Skin of body (tissue), 2 donors: Measurements from ENCODE around the gene PLCH1. TPM values are rescaled to one million over a fixed set of nuclear protein-coding genes. Genes with fewer than 3 reads are reported as not detected.
A peak's percentile ranks its signal among the peaks of the same experiment; 100 is the strongest.

Experiments used
- DNase-seq: peaks from one replicate; lab custom pipeline; 2025; lab: John Stamatoyannopoulos, UW
- total RNA-seq: library from RNA; depleted of rRNA; stranded (reverse); fragments of >200 nt; gene quantifications from one replicate; pipeline ENCODE4 v1.2.3, GENCODE V29; 2014

The PLCH1 gene, protein sequence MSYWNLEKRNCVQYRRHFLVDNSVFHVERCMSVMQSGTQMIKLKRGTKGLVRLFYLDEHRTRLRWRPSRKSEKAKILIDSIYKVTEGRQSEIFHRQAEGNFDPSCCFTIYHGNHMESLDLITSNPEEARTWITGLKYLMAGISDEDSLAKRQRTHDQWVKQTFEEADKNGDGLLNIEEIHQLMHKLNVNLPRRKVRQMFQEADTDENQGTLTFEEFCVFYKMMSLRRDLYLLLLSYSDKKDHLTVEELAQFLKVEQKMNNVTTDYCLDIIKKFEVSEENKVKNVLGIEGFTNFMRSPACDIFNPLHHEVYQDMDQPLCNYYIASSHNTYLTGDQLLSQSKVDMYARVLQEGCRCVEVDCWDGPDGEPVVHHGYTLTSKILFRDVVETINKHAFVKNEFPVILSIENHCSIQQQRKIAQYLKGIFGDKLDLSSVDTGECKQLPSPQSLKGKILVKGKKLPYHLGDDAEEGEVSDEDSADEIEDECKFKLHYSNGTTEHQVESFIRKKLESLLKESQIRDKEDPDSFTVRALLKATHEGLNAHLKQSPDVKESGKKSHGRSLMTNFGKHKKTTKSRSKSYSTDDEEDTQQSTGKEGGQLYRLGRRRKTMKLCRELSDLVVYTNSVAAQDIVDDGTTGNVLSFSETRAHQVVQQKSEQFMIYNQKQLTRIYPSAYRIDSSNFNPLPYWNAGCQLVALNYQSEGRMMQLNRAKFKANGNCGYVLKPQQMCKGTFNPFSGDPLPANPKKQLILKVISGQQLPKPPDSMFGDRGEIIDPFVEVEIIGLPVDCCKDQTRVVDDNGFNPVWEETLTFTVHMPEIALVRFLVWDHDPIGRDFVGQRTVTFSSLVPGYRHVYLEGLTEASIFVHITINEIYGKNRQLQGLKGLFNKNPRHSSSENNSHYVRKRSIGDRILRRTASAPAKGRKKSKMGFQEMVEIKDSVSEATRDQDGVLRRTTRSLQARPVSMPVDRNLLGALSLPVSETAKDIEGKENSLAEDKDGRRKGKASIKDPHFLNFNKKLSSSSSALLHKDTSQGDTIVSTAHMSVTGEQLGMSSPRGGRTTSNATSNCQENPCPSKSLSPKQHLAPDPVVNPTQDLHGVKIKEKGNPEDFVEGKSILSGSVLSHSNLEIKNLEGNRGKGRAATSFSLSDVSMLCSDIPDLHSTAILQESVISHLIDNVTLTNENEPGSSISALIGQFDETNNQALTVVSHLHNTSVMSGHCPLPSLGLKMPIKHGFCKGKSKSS (N-terminal part only)
- 2.0 TPM for total RNA-seq

DNA sequence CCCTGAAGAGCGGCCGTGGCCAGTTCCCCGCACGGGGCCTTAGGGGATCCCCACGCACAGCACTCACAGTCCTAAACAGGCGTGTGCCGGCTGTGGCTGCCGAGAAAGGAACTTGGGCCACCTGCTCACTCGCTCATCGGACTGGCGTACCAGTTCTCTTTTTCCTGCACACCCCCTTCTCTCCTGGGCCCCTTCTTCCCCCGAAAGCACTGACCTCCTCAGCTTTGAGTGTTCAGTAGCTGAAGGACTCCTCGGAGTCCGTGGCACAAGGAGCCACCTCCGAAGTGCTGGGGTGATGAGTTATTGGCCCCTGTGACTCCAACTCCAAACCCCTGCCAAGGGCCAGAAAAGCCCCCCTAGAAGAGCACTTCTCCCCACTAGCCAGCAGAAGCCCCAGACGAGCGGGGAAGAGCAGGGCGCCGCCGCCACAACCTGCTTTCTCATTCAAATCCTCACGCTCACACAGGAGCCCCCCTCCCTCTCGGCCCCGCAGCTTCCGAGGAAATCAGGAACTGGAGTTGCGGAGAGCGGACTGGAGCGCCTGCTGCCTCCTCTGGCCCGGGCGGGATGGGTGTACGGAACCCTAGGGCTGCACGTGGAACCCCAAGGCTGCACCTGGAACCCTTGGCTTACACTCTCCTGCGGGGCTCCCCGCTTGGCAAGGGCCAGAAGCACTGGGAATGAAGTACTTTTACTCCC is at the start of gene PLCH1:
Gene PLCH1 (minus strand): TSS at position 446 of the 699 bp plus-strand sequence. CDS start 40,847 bp downstream, outside the sequence.
- DNase-seq, result peak; percentile 38

DNA sequence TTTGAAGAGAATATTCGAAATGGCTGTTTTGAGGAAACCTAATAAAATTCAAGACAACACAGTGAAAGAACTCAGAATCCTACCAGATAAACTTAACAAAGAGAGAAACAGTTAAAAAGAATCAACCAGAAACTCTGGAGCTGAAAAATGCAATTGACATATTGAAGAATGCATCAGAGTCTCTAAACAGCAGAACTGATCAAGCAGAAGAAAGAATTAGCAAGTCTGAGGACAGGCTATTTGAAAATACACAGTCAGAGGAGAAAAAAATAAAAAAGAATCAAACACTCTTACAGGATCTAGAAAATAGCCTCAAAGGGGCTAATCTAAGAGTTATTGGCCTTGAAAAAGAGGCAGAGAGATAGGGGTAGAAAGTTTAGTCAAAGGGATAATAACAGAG is 47.7 kb upstream of the PLCH1 start:
- DNase-seq, result no peak

DNA sequence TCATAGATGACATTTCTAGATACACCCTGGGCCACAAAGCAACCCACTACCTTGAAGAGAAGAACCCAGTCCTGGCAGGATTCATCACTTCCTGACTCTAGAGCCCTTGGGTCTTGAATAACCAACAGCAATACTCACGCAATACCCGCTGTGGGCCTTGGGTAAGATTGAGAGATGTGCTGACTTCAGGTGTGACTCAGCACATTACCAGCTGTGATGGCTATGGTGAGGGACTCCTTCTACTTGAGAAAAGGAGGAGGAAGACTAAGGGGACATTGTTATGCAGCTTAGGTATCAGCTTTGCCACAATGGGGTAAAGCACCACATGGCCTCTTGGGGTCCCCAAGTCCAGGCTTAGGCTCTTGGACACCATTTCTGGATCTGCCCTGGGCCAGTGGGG is 46.3 kb upstream of the PLCH1 start:
- no peak for DNase-seq

DNA sequence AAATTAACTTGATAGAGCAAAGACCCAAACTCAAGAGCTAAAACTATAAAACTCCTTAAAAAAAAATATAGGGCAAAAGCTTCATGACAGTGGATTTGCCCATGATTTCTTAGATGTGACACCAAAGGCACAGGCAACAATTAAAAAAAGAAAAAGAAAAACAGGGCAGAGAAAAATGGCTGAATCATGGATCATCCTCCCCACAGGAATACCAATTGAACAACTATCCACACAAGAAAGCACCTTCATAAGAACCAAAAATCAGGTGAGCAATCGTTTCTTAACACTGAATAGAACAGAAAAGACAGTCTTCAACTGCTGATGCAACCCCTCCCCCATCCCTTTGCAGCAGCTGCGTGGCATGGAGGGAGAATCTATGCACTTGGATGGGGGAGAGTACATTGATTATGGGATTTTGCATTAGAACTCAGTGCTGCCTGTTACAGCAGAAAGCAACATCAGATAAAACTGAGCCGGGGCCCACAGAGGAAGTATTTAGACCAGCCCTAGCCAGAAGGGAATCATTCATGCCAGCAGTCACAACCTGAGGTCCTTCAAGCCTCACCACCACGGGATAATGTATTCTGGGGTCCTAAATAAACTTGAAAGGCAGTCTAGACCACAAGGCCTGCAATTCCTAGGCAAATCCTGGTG is 45.5 kb upstream of the PLCH1 start:
- no peak for DNase-seq

DNA sequence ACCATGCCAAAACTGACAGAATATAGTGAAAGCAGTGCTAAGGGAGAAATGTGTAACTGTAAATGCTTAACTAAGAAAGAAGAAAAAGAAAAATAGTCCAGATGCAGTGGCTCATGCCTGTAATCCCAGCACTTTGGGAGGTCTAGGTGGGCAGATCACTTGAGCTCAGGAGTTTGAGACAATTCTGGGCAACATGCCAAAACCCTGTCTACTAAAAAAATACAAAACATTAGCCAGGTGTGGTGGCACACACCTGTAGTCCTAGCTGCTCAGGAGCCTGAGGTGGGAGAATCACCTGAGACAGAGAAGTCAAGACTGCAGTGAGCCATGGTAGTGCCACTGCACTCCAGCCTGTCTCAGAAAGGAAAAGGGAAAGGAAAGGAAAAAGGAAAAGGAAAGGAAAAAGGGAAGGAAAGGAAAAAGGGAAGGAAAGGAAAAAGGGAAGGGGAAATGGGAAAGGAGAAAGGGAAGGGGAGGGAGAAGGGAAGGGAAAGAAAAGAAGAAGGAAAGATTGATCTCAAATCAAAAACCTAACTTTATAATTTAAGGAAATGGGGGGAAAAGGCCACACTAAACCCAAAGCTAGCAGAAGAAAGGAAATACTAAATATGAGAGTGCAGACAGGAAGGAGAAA is 40.9 kb upstream of the PLCH1 start:
- DNase-seq, result no peak

DNA sequence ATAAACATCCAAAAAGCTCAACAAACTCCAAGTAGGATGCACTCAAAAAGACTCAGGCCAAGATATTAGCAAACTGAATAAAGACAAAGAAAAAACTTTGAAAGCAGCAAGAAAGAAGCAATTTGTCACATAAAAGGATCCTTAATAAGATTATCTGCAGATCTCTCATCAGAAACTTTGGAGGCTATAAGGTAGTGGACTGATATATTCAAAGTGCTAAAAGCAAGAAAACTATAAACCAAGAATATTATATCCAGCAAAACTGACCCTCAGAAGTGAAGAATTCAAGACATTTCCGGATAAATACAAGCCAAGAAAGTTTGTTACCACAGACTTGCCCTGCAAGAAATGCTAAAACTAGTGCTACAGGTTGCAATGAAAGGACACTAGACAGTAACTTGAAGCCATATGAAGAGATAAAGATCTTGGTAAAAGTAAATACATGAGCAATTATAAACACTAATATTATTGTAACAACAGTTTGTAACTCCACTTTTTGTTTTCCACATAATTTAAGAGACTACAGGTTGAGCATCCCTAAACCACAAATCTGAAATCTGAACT is 37.6 kb upstream of the PLCH1 start:
- no peak for DNase-seq

DNA sequence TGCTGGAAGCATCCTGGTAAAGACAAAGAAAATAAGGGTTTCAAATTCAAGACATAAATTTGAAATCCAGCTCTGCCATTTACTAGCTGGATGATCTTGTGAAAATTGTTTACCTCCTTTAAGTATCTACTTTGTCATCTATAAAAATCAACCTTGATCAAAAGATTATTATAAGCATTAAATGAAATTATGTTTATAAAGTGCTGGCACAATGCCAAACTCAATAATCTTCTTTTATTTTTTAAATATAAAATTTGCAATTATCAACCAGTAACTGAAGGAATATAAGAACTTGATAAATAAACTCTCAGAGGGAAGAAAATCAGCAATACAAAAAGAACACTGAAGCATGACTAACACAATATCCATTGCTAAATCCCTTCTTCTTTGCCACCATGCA is 35.4 kb upstream of the PLCH1 start:
- no peak for DNase-seq

DNA sequence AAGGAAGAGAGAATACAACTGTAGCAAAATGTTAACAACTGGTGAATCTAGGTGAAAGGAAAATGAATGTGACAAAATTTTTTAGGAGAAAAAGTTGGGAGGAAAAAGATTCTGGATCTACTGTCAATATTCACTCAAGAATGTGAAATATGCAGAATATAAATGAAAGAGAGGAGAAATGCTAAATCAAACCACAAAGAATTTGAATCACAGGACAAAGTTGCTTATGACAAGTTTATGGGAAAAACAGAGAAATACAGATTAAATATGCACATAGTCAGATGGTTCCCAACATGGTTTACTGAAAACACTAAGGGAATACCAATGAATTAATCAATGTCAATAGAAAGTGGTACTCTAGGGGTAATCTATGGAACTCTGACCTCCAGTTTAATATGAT is 33.6 kb upstream of the PLCH1 start:
- DNase-seq, result no peak

DNA sequence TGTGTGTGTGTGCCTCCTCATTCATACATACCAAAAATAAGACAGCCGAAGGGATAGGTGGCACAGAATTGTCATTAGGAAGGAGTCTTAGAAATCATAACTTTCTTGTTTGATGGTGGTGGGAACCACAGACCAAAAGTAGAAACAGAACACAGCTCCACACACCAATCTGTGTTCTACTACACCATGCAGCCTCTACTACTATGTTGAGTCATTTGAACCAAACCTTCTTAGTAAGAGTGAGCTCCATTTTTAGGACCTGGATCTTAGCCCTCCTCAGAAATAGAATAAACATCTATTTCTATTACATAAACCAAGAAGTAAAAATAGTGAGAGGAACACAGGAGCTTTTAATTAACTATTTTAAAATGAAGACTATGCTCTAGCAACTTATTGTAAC is 27.9 kb upstream of the PLCH1 start:
- no peak for DNase-seq

DNA sequence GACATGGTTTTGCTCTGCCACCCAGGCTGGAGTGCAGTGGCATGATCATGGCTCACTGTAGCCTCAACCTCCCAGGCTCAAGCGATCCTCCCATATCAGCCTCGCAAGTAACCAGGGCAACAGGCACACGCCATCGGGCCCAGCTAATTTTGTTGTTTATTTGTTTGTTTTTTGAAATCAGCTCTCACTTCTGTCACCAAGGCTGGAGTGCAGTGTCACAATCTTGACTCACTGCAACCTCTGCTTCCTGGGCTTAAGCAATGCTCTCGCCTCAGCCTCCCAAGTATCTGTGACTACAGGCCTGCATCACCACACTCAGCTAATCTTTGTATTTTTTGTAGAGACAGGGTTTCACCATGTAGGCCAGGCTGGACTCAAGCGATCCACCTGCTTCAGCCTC is 26.3 kb upstream of the PLCH1 start:
- no peak for DNase-seq

DNA sequence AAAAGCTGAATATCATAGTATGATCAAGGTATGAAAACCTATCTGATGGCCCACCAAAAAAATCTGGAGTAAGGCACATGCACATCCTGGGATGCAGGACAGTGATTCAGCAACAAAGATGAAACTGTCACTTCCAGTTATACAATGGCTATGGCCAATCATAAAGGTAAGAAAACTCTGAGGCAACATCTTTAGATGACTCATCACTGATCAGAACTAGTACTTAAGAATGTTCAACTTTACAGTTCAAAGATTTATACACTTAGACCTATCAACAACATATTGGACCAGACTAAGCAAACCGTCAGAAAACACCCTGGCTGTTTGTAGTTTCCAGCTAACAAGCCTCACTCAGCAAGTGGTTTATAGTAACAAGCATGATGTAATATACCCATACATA is 21.3 kb upstream of the PLCH1 start:
- no peak for DNase-seq

DNA sequence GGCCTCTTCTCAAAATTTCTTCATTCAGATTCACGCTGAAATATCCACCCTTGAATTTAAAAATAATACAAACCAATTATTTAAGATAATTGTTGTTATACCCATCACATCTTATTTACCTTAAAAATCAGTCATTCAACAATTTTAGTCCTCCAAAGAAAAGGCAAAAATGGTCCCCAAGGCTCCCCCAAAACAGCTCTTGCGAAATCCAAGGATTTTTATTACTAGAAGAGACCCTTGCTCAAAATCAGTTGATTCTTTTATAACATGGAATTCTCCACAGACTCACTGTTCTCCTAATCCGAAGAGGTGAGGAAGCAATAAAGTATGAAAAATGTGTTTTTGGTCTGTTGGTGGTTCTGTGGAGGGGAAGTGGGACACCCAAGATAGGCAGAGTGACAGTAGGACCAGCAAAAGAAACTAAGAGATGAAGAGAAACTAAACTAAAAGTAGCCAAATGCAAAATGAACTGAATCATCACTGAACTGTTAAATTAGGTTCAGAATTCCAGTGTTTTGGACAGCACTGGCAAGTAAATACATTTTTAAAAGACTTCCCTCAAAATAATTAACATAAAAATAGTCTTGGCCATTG is 19.1 kb upstream of the PLCH1 start:
- no peak for DNase-seq

DNA sequence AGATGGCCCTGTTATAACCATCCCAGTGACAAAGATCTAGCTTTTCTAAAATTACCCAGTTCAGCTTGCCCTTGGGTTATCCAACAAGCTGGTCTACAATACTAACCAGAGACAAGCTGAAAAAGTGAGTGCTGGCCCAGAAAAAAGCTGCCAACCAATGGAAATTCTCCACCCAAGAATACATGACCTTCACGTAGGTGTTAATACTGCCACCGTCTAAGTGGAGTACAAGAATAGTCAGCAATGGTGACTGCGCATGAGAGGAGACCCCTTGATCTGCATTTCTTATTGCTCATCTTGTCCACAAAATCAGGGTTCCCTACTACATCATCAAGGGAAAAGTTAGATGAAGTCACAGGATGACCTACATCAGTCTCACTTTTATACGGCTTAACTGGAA is 15.8 kb upstream of the PLCH1 start:
- no peak for DNase-seq

DNA sequence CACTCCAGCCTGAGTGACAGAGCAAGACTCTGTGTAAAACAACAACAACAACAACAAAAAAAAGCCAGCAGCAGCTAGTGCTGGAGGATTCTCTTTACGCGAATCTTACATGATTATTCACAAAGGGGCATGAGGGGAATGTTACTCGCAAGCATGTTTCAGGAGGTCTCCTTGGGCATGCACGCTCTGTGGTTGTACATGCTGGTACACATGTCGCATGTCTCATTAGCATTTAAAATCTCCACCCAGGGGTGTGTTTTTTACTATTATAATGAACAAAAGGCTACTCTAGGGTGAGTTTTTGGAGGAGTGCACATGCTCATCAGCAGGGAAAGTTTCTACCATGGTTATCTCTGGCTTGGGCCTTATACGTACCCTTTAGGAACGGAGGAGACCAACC is 12.7 kb upstream of the PLCH1 start:
- DNase-seq, result no peak

DNA sequence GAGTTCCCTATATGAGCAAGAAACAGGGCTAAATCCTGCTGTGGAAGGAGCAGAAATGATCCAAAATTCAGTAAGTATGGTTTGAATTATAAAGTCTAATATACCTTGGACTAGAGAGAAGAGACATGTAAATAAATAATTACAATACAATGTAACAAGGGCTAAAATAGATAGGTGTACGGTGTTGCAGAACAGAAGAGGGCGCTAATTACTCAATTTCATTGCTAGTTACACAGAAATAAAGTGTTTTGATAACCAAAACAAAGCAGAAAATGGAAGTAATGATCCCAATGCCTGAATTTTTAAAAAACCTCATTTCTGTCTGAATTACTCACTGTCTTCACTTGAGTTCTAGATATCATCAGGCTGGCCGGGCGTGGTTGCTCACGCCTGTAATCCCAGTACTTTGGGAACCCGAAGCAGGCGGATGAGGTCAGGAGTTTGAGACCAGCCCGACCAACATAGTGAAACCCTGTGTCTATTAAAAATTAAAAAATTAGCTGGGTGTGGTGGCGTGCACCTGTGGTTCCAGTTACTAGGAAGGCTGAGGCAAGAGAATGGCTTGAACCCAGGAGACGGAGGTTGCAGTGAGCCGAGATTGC is 8.3 kb upstream of the PLCH1 start:
- DNase-seq, result no peak

DNA sequence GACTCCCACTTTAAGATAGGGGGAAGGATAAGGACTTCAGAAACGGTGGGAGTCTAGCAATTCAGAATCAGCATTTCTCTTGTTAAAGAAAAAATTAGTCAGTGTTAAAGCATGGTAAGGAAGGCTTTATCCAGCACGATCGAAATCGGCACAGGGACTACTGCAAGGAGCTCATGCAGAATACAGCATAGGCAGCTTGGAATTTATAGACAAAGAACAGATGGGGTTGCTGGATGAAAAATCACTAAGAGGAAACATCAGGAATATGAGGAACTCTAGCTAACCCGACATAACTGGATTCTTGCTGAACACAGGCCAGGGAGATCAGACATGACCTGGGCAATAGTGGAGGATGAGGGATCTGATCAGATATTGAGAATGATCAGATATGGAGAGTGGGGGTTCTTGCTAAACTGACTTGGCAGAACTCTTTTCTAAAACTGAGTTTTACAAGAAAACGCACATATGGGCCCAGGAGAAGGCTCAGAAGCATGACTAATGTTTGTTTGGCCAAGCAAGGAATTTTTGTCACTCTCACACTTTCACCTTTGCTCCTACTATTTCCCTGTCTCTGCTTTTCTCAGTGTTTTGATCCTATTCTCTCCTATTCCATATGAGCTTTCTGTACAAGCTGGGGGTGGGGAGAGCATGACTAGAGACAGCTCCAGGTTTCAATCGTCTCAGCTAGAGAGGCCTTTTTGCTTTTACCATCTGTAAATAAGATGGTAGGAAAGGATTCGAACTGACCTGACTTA is 3.9 kb upstream of the PLCH1 start:
- no peak for DNase-seq

DNA sequence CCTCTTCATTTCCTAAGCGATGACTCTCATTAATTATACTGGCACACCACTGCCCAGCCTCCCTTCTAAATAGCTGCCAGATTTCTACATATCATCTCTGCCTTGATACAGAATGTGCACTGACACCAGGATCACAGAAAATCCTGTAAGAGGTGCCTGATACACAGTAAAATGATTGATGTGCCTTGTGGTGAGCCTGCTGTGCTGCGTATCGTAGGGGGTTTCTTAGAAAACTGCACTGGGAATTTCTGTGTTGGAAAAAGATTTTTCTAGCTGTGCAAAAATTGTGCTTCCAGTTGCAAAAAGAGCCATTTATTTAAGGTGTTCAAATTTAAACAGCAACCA is 3.0 kb upstream of the PLCH1 start:
- no peak for DNase-seq

DNA sequence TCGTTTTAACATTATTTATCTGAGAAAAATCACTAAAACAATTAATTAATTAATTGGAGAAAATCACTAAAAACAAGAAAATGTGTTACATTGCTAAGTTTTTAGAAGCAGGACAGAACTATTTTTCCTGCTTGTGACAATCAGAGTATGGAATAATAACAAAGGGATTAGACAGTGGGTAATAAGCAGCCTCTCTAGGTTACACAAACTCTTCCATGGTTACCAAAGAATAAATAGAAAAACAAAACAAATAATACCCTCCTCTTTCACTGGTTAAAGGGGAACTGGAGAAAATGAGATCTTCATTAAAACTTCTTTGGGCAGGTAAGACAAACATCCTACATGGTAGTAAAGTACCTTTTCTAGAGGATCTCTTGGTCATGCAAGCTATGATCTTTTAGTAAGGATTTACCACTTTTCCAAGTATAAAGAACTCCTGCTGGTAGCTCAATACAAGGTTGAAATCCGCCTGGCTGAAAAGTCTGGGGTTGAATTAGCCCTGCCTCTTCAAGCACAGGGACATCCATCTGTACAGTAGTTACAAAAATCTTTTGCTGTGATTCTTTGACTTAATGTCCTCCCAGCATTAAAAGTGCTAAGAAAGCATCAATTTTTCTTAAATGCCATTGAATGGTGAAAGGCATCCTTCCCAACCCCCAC is 2.5 kb upstream of the PLCH1 start:
- DNase-seq, result no peak
